Glomerular visceral epithelial cell (primary cell): Measurements from ENCODE around the gene ZNF513.
"Not testable (repeated sequence)": the region's sequence is repeated elsewhere in the genome, so short reads cannot be mapped to it uniquely, and the experiment has no call there.

Experiments used
- DNase-seq: peaks from one replicate; pipeline ENCODE4 v3.0.0-alpha.2; 2016; ENCODE audit errors: extremely low spot score

ZNF513 gene, protein sequence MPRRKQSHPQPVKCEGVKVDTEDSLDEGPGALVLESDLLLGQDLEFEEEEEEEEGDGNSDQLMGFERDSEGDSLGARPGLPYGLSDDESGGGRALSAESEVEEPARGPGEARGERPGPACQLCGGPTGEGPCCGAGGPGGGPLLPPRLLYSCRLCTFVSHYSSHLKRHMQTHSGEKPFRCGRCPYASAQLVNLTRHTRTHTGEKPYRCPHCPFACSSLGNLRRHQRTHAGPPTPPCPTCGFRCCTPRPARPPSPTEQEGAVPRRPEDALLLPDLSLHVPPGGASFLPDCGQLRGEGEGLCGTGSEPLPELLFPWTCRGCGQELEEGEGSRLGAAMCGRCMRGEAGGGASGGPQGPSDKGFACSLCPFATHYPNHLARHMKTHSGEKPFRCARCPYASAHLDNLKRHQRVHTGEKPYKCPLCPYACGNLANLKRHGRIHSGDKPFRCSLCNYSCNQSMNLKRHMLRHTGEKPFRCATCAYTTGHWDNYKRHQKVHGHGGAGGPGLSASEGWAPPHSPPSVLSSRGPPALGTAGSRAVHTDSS

DNA sequence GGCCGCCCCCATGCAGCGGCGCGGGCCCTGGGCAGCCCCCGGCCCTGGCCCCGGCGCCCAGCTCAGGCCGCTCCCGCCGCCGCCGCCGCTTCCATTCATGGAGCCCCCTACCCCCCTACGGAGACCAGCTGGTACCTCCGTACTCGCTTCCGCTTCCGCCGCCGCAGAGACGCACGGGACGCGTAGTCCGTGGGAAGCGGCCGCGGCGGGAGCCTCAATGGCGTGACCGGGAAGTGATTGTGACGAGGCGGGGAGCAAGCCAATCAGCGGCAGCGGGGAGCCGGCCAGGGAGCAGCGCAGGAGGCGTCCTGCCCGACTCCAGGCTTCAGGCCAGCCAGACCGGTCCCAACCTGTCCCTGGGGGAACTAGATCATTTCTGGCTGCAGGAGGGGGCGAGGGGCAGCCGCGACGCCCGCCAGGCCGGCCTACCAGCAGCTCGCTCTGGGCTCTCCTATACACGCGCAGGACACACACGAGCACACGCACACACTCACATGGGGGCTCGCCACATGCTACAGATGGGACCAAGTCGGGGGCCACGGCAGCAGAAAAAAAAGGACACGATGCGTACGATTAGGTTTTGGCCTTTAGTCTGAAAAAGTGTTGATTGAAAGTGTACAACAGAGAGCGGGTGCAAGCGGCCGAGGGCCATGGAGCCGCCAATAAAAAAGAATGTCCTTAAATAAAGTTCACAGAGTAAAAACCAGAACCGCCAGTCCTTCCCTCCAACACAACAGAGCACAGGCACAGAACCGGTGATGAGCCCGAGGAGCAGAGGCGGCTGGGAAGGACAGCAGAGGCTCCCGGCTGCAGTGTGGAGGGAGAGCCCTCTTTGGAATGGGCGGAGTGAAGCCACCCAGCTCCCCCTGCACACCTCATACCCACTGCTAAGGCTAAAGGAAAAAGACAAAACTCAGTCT is at the start of gene ZNF513:
TSS of gene ZNF513 (minus strand) at position 109 of the 920 bp plus-strand sequence. CDS start 208 bp downstream, outside the sequence.
- DNase-seq, result peak; percentile 62

DNA sequence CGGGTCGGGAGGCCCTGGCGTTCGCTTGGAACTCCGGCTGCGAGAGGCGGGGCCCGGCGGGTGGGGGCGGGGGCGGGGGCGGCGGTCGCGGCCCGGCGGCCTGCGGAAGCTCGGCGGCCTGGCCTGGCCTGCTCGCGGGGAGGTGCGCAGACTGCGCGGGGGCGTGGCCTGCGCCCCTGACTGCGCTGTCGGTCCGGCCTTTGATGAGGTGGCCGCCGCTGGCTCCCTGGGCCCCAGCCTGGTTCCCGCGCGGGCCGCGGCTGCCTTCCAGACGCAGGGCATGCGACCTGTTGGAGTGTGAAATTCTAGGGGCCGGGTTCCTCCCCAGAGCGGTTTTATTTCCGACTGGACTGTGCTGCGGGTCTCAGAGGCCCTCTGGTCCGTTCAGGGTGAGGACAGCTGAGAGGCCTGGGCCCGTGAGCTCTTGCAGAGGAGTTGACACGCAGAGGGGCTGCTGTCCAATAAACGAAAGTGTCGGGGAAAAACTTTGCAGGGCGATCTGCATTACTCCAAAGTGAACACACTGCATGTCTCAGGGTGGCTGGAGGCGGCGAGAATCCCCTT is 48.5 kb upstream of the ZNF513 start:
- DNase-seq, result peak; percentile 90

- DNase-seq, result peak; percentile 86
Observed at GRCh38 chr2:27428213-27428977, 47.9 kb upstream of the ZNF513 start, which contains the start of gene NRBP1. Gene NRBP1, plus strand, starts transcription at chr2:27428631. Its CDS starts 4,643 bp downstream, at chr2:27433274.

- DNase-seq, result no peak
Observed at GRCh38 chr2:27427863-27428212, 47.3 kb upstream of the ZNF513 start.

DNA sequence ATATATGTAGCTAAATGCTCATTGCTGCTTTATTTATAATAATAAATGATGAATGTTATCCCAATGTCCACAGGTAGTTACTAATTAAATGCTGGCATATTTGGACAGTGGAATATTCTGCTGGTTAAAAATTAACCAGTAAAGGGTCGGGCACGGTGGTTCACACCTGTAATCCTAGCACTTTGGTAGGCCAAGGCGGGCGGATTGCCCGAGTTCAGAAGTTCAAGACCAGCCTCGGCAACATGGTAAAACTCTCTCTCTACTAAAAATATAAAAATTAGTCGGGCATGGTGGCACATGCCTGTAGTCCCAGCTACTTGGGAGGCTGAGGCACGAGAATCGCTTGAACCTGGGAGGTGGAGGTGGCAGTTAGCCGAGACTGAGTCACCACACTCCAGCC is 44.5 kb upstream of the ZNF513 start:
- DNase-seq, result not testable (repeated sequence)

GRCh38 chr2:27422958-27423357 is 42.4 kb upstream of the ZNF513 start:
- DNase-seq, result no peak

DNA sequence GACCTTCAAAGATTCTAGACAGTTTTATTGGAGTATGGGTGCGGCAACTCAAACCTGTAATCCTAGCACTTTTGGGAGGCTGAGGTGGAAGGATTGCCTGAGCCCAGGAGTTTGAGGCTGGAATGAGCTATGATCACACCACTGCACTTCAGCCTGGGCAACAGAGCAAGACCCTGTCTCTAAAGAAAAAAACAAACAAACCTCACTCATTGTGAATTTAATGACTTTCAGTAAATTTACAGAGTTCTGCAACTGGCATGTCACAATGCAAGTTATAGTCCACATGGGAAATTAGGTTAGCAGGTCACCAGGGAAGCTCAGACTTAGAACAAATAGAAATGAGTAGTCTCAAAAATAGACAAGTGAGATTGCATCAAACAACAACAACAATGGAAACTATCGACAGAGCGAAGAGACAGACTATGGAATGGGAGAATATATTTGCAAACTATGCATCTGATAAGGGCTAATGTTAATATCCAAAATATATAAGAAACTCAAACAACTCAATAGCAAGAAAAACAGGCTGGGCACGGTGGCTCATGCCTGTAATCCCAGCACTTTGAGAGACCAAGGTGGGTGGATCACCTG is 41.2 kb upstream of the ZNF513 start:
- no peak for DNase-seq

DNA sequence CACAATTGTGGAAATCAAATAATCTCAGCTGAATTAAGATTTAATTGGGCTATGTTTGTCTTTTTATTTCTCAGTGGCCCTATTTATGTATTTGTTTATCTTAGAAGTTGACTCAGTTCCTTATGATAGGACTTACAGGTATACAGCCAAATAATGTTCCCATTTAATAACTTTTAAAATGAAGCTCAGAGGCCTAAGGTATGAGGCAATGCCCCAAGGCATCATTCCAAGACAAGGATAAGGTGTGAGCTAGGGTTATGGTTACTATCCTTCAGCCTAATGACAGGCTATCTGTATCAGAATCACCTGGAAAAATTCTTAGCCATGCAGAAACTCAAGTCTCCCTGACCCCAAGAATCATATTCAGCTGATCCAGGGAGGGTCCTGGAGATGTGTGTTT is 40.5 kb upstream of the ZNF513 start:
- no peak for DNase-seq

- DNase-seq, result no peak
Observed at GRCh38 chr2:27416151-27416550, 35.6 kb upstream of the ZNF513 start.

- DNase-seq, result no peak
Observed at GRCh38 chr2:27412419-27413152, 32.1 kb upstream of the ZNF513 start.

- DNase-seq, result peak; percentile 91
Observed at GRCh38 chr2:27409321-27410073, 29.0 kb upstream of the ZNF513 start, which contains the start of gene PPM1G. Gene PPM1G, minus strand, starts transcription at chr2:27409591. Its CDS starts 169 bp downstream, at chr2:27409422.

DNA sequence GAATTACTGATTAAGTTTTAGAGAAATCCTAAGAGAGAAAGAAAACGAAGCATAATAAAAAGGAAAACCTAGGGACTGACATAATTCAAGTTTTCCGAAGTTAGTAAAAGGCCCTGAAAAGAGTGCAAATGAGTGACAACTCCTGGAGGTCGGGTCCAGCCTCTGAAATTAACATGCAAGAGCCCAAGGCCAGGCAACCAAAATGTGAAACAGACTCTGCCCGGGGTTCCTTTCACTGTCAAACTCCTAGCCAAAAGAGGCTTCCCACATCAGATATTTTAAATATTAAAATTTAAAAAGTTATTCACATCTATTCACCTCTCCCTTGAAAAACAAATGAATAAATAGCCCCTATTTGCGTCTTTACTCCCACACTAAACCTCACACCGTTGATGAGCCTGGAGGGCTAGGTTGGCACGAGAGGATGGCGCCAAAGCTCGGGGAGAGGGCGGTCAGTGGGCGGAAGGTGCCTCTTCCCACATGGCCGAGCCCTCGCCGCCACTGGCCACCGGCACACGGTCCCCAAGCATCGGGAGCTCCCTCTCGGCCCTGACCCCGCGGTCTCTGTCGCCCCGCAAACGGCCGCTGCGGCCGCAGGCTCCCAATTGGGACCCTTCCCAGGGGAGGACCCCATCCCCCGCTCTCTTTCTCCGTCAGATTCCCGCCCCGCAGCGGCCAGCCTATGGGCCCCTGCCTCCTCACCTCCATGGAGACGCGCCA is 28.2 kb upstream of the ZNF513 start:
- peak; percentile 24 for DNase-seq

DNA sequence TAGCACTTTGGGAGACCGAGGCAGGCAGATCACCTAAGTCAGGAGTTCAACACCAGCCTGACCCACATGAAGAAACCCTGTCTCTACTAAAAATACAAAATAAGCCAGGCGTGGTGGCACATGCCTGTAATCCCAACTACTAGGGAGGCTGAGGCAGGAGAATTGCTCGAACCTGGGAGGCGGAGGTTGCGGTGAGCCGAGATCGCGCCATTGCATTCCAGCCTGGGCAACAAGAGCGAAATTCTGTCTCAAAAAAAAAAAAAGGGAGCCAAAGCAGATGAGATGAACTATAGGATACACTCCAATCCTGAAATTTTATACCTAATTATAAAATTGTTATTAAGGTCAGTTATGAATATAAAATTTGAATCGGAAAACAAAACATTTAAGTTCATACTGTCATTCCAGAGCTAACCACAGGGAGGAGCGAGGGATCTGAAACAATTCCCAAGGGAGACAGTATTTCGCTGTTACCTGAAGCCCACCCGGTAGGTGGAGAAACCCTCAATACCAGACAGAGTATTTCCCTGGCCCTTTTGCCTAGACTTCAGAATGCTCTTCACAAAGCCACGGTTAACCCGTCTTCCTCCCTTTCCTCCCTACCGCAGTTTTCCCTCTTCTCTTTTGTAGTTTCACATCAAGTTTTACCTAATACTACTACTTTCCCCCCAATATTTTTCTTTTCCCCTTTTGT is 27.4 kb upstream of the ZNF513 start:
- DNase-seq, result peak; percentile 53

DNA sequence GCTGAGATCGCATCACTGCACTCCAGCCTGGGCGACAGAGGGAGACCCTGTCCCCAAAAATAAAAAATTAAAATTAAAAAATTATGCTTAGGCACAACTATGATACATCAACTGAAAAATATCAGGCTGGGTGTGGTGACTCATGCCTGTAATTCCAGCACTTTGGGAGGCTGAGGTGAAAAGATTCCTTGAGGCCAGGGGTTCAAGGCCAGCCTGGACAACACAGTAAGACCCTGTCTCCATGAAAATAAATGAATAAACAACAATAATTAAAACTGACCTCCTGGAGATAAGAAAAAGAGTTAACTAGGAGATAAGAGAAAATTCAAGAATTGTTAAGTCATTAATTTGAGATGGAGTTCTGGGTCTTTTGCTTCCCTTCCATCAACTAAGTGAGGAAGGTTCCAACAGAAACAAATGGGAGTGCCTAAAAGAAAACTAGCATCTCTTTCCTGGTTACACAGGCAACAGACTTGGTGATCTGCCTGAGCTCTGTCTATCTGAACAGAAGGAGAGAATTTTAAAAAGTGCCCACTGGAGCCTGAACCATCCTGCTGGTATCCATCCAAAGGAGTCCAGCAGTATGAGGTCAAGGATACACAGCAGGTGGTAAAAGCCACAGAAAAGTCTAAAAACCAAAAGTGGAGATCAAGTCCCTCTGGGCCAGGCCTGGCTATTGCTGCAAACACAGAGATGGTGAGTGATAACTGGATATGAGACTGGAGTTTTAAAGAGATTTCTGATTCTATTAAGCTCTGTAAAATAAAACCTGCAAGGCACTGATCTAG is 20.0 kb upstream of the ZNF513 start:
- DNase-seq, result no peak

- DNase-seq, result no peak
Observed at GRCh38 chr2:27398962-27399361, 18.4 kb upstream of the ZNF513 start.

DNA sequence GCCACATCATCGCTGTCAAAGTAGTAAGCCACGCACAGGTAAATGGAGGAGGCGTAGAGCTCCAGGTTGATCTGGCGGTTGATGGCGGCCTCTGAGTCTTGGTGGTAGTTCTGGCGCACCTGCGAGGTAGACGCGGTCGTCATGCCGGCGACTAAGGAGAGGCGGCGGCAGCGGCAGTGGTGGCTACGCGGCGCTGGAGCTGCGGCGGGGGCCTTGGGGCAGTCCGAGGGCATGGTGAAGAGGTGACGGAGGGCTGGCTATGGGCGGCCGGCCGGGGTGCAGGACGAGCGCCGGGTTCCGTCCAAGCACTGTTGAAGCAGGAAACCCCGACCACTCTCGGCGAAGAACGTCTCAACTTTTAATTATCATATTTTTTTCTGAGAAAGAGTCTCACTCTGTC is 12.7 kb upstream of the ZNF513 start:
- no peak for DNase-seq
